IPS-NIHi7 (cell line): ENCODE data around the gene DIP2B.

Experiments
- DNase-seq: peaks from one replicate; pipeline ENCODE4 v3.0.0; 2012; ENCODE audit warnings: mixed read lengths; ENCODE audit errors: extremely low spot score

DIP2B gene

GRCh38 chr12:50611021-50611744 lies 106.4 kb downstream of the DIP2B start:
- no peak for DNase-seq

GRCh38 chr12:50612882-50613281 lies 108.1 kb downstream of the DIP2B start:
- DNase-seq: no peak

- peak; percentile 37 for DNase-seq
Measured at GRCh38 chr12:50613463-50613862, 108.7 kb downstream of the DIP2B start.

- peak; percentile 74 for DNase-seq
Measured at GRCh38 chr12:50614167-50614759, 109.5 kb downstream of the DIP2B start.

- no peak for DNase-seq
Measured at GRCh38 chr12:50615145-50615906, 110.5 kb downstream of the DIP2B start.

GRCh38 chr12:50615907-50616296 lies 111.1 kb downstream of the DIP2B start:
- DNase-seq: no peak

GRCh38 chr12:50617657-50618056 lies 112.9 kb downstream of the DIP2B start:
- no peak for DNase-seq

GRCh38 chr12:50618864-50619609 lies 114.3 kb downstream of the DIP2B start:
- DNase-seq: no peak

- DNase-seq: no peak
Measured at GRCh38 chr12:50619610-50619958, 114.8 kb downstream of the DIP2B start.

- peak; percentile 62 for DNase-seq
Measured at GRCh38 chr12:50620109-50620977, 115.6 kb downstream of the DIP2B start.

GRCh38 chr12:50620978-50621360 lies 116.2 kb downstream of the DIP2B start:
- DNase-seq: no peak

- DNase-seq: no peak
Measured at GRCh38 chr12:50621399-50622300, 116.9 kb downstream of the DIP2B start.

GRCh38 chr12:50625029-50625925 lies 120.5 kb downstream of the DIP2B start:
- DNase-seq: no peak

- DNase-seq: no peak
Measured at GRCh38 chr12:50626026-50626425, 121.2 kb downstream of the DIP2B start.

- no peak for DNase-seq
Measured at GRCh38 chr12:50627491-50627890, 122.7 kb downstream of the DIP2B start.

GRCh38 chr12:50628394-50628793 lies 123.6 kb downstream of the DIP2B start:
- no peak for DNase-seq

GRCh38 chr12:50633955-50634354 lies 129.2 kb downstream of the DIP2B start:
- no peak for DNase-seq

GRCh38 chr12:50634379-50634778 lies 129.6 kb downstream of the DIP2B start:
- no peak for DNase-seq

GRCh38 chr12:50635364-50635763 lies 130.6 kb downstream of the DIP2B start:
- no peak for DNase-seq
